K562 (cell line): ENCODE measurements around the gene ARNT2. TPM values are rescaled to one million over a fixed set of nuclear protein-coding genes. Genes with fewer than 3 reads are reported as not detected.

ENCODE experiments used
- ATAC-seq: fragments of 200-7000 bp; cut with Tn5 transposase; 3 replicates; pipeline ENCODE4 v1.9.1; 2020; ENCODE audit warnings: moderate library complexity
- BruUV-seq: library from RNA; stranded (reverse); fragments of 400-500 nt; replicated peaks from 2 replicates; lab custom pipeline; 2021; lab: Mats Ljungman, UMichigan
- CTCF ChIA-PET: fragments of 300-600 bp; formaldehyde crosslinking; extraction: SDS; loops from one replicate; lab custom pipeline; 2021; ENCODE audit warnings: low intra/inter-chr PET ratio; lab: Yijun Ruan, JAX
- POLR2A ChIA-PET: fragments of 300-600, 350-650 bp; sonication (Branson Sonifier 250); formaldehyde crosslinking; extraction: SDS; loops from one replicate; lab custom pipeline; 2021; ENCODE audit warnings: antibody characterized with exemption, inconsistent platforms; lab: Yijun Ruan, JAX
- DNase-seq, 4 experiments: peaks; one replicate each; pipeline versions ENCODE4 v3.0.0 to v3.0.0-alpha.2; 2011 to 2018; ENCODE audit warnings: low spot score in 3 of 4, mixed read lengths in 3 of 4; ENCODE audit errors: extremely low read depth in 1 of 4
- FAIRE-seq: peaks from 2 replicates; lab custom pipeline; 2011; peaks lifted over from hg19 to GRCh38; lab: Jason Lieb, UNC
- H2AFZ ChIP-seq: 2 replicates; pipeline ENCODE4 v1.6.0; 2011; ENCODE audit warnings: low read depth, low read length, control low read depth, inconsistent platforms
- H3K27ac ChIP-seq: fragments of 200-600 bp; 3 replicates; pipeline ENCODE4 v1.8.0; 2011; ENCODE audit warnings: low read depth, mild to moderate bottlenecking, control low read depth, inconsistent platforms, low read length, moderate library complexity, mixed read lengths; ENCODE audit errors: extremely low read depth
- H3K27me3 ChIP-seq, 2 experiments: fragments of 300-600 bp in 1 of 2; 2 replicates in 1 of 2; 3 replicates in 1 of 2; pipeline versions ENCODE4 v1.6.0 to v1.8.0; 2011; ENCODE audit warnings: inconsistent platforms in 2 of 2, low read length in 2 of 2, mild to moderate bottlenecking in 1 of 2, mixed read lengths in 1 of 2, moderate library complexity in 1 of 2; ENCODE audit not compliant: control insufficient read depth in 2 of 2, insufficient read depth in 2 of 2
- H3K36me3 ChIP-seq: fragments of 300-600 bp; 3 replicates; pipeline ENCODE4 v1.8.0; 2011; ENCODE audit warnings: mild to moderate bottlenecking, low read length, inconsistent platforms; ENCODE audit not compliant: control insufficient read depth, insufficient read depth
- H3K4me1 ChIP-seq, 2 experiments: fragments of 200-600 bp in 1 of 2; replicated peaks in 1 of 2; 2 replicates in 1 of 2; 3 replicates in 1 of 2; pipeline versions ENCODE4 v1.5.1 to v1.8.0; 2011; ENCODE audit warnings: inconsistent platforms in 2 of 2, low read length in 2 of 2, mild to moderate bottlenecking in 1 of 2, mixed read lengths in 1 of 2, moderate library complexity in 1 of 2; ENCODE audit not compliant: control insufficient read depth in 2 of 2, insufficient read depth in 2 of 2
- H3K4me2 ChIP-seq: 2 replicates; pipeline ENCODE4 v1.6.1; 2011; ENCODE audit warnings: low read length, control low read depth, inconsistent platforms, mixed read lengths; ENCODE audit not compliant: insufficient read depth
- H3K4me3 ChIP-seq: fragments of 200-600 bp; sonication (generic), shearing (Covaris generic); 2 replicates; pipeline ENCODE4 v1.5.1; 2016; ENCODE audit warnings: control low read depth, inconsistent platforms
- H3K79me2 ChIP-seq: fragments of 200-600 bp; 3 replicates; pipeline ENCODE4 v1.8.0; 2011; ENCODE audit warnings: low read length, inconsistent platforms; ENCODE audit not compliant: control insufficient read depth, insufficient read depth
- H3K9ac ChIP-seq, 2 experiments: 2 replicates each; pipeline versions ENCODE4 v1.6.0 to v1.6.1; 2011; ENCODE audit warnings: low read depth in 2 of 2, low read length in 2 of 2, control low read depth in 1 of 2, inconsistent platforms in 1 of 2, mild to moderate bottlenecking in 1 of 2, mixed read lengths in 1 of 2; ENCODE audit not compliant: insufficient read depth in 1 of 2
- H3K9me1 ChIP-seq: one replicate; pipeline ENCODE4 v1.6.0; 2011; ENCODE audit warnings: inconsistent platforms, mild to moderate bottlenecking, low read length, moderate library complexity; ENCODE audit not compliant: control insufficient read depth, insufficient read depth
- H3K9me3 ChIP-seq: replicated peaks from 2 replicates; pipeline ENCODE4 v1.5.1; 2011; ENCODE audit warnings: low read depth, low read length, inconsistent platforms; ENCODE audit not compliant: control insufficient read depth, insufficient read depth
- H4K20me1 ChIP-seq: replicated peaks from 2 replicates; pipeline ENCODE4 v1.6.1; 2011; ENCODE audit warnings: low read length, inconsistent platforms, mixed read lengths; ENCODE audit not compliant: control insufficient read depth, insufficient read depth
- BRD9 ChIP-seq: fragments of 450-650 bp; IDR thresholded peaks from 2 replicates; pipeline ENCODE4 v1.6.1; 2018; ENCODE audit warnings: low read depth; ENCODE audit not compliant: partially characterized antibody
- CEBPB ChIP-seq: fragments of 450-650 bp; IDR thresholded peaks from 2 replicates; pipeline ENCODE4 v1.6.1; 2016; ENCODE audit warnings: missing genetic modification characterization, missing compliant biosample characterization
- EHMT2 ChIP-seq: fragments of 450-650 bp; IDR thresholded peaks from 2 replicates; pipeline ENCODE4 v1.6.1; 2018; ENCODE audit warnings: antibody characterized with exemption
- FOXA3 ChIP-seq, 2 experiments: fragments of 450-650 bp in 1 of 2; sonication (generic) in 1 of 2; formaldehyde crosslinking; IDR thresholded peaks in 1 of 2; conservative IDR thresholded peaks in 1 of 2; 2 replicates each; pipeline versions ENCODE4 v1.4.0 to v1.8.0; 2020 to 2022; ENCODE audit warnings: mild to moderate bottlenecking in 2 of 2, missing genetic modification reagents in 1 of 2
- KAT2B ChIP-seq: IDR thresholded peaks from one replicate; pipeline ENCODE4 v1.6.1; 2012; ENCODE audit warnings: low read depth, mild to moderate bottlenecking, control low read depth, inconsistent platforms, low read length, moderate library complexity
- NEUROD1 ChIP-seq: fragments of 150-350 bp; IDR thresholded peaks from 2 replicates; pipeline ENCODE4 v1.6.1; 2014; ENCODE audit warnings: borderline replicate concordance, low read length, low read depth; ENCODE audit not compliant: partially characterized antibody
- NR2F6 ChIP-seq: fragments of 450-650 bp; formaldehyde crosslinking; IDR thresholded peaks from 2 replicates; pipeline ENCODE4 v1.4.0; 2020; ENCODE audit warnings: mild to moderate bottlenecking
- PHF20 ChIP-seq: fragments of 450-650 bp; IDR thresholded peaks from 2 replicates; pipeline ENCODE4 v1.6.1; 2018; ENCODE audit not compliant: partially characterized antibody
- RNF219 ChIP-seq: fragments of 250-450 bp; sonication (Bioruptor Pico); IDR thresholded peaks from 2 replicates; pipeline ENCODE4 v1.5.0; 2022; ENCODE audit warnings: mild to moderate bottlenecking
- THRAP3 ChIP-seq: fragments of 450-650 bp; IDR thresholded peaks from 2 replicates; pipeline ENCODE4 v1.6.1; 2016; ENCODE audit warnings: mild to moderate bottlenecking, inconsistent platforms, borderline replicate concordance
- ZBTB8A ChIP-seq: fragments of 450-650 bp; IDR thresholded peaks from 2 replicates; pipeline ENCODE4 v1.6.1; 2018; ENCODE audit warnings: mild to moderate bottlenecking, moderate library complexity; ENCODE audit not compliant: partially characterized antibody
- ZNF197 ChIP-seq: fragments of 200-800 bp; sonication (Bioruptor generic); IDR thresholded peaks from 2 replicates; pipeline ENCODE4 v1.6.1; 2016; ENCODE audit warnings: low read depth, missing genetic modification characterization, missing compliant biosample characterization
- ZNF263 ChIP-seq: sonication (generic); formaldehyde crosslinking; IDR thresholded peaks from 2 replicates; pipeline ENCODE4 v1.8.0; 2022; ENCODE audit warnings: mild to moderate bottlenecking, missing genetic modification reagents, borderline replicate concordance
- ZNF79 ChIP-seq: fragments of 250-450 bp; sonication (Bioruptor Pico); IDR thresholded peaks from 2 replicates; pipeline ENCODE4 v1.4.0; 2020; ENCODE audit warnings: low read depth, mild to moderate bottlenecking, moderate library complexity
- WGBS: fragments of 100-300 bp; shearing (Covaris generic); methylation state at CpG from one replicate; pipeline ENCODE4 v1.1.6; 2016; ENCODE audit warnings: low coverage, mixed read lengths; ENCODE audit not compliant: insufficient coverage; ENCODE audit errors: missing lambda C conversion rate; 5-methylcytosine and 5-hydroxymethylcytosine counted together
- in situ Hi-C: fragments of 300-500 bp; cut with MboI; formaldehyde crosslinking; loops from 4 replicates; pipeline ENCODE4 v1.15.0; 2018; ENCODE audit warnings: inconsistent platforms, mixed read lengths
- intact Hi-C: fragments of 100-400 bp; cut with micrococcal nuclease; formaldehyde crosslinking; loops from 2 replicates; pipeline ENCODE4 v1.14.2; 2022
- polyA plus RNA-seq, 8 experiments: library from polyadenylated mRNA; depleted of rRNA in 4 of 8; stranded (reverse) in 5 of 8; unstranded in 3 of 8; fragments of >200 nt; fragmentation: Nextera tagmentation in 2 of 8; fragmentation: Illumina TruSeq in 1 of 8; extraction: Ambion mirVana in 2 of 8; extraction: Trizol in 1 of 8; gene quantifications; 2 replicates each; pipeline versions ENCODE4 v1.2.1 to v1.2.3, GENCODE V29; 2011 to 2014; ENCODE audit warnings: inconsistent platforms in 1 of 8, missing spikeins in 1 of 8
- total RNA-seq, 7 experiments: library from RNA; depleted of rRNA in 6 of 7; stranded (reverse); fragments of >200 nt in 6 of 7; fragmentation: Illumina TruSeq in 2 of 7; extraction: Trizol in 2 of 7; gene quantifications; 2 replicates each; pipeline versions ENCODE4 v1.2.1 to v1.2.3, GENCODE V29; 2011 to 2021; ENCODE audit warnings: low replicate concordance in 1 of 7
- TF ChIP-seq, protein P1 (sequence below): sonication (generic); formaldehyde crosslinking; IDR thresholded peaks from 2 replicates; pipeline ENCODE4 v1.8.1; 2023; ENCODE audit warnings: mild to moderate bottlenecking, missing genetic modification reagents
- TF ChIP-seq, protein P2 (sequence below): fragments of 450-650 bp; IDR thresholded peaks from 2 replicates; pipeline ENCODE4 v1.6.1; 2016; ENCODE audit warnings: missing biosample characterization, missing genetic modification characterization

ARNT2 gene
- total and polyA plus RNA-seq, 9 of the 15 experiments (the other 6 are each of a cell fraction or from before 2014, with no cell fraction given) = 0.01 TPM; not detected in 8

DNA sequence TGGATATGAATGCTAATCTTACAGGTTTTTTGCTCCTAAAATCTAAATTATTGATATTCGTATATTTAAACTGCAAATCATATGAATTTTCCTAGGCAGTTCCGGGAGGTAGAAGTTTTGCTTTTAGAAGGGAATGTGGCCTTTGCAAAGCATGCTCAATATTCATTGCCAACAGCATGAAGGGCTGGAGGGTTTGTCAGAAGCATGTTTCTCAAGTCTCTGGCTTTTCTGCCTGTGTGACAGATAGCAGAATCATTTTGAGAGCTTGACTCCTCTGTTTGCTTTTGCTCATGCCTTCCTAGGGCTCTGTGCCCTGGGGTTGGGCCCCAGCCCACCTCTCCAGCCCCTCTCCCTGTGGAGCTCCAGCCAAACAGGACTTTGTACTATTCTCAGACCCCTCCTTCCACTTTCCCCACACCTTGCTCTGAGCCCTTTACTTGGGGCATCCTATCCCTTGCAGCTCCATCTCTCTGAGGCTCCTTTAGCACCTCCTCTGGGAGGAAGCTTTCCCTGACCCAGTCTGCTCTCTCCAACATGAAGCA, 91.3 kb downstream of the ARNT2 start:
- Histone ChIP-seq H3K9ac (no peak overlapping the region), H3K4me3 (no peak overlapping the region), H3K79me2 (no peaks in the 10 kb centered on the region), H3K27ac (no peak overlapping the region), H3K4me2 (no peak overlapping the region), H2AFZ (no peak overlapping the region), H3K36me3 (no peaks in the 10 kb centered on the region), H3K4me1 (no peaks in the 10 kb centered on the region), H3K27me3 (0 out of 5 replicates have a peak, but pooled peaks cover 0 to 4% of the 10 kb centered on the region in 2 experiments), H4K20me1 (no peaks in the 10 kb centered on the region), H3K9me1 (no peaks in the 10 kb centered on the region), H3K9me3 (no peaks in the 10 kb centered on the region)
- no peak for FAIRE-seq
- WGBS = 0% methylated on average over 2 of the region's 2 CpGs
- intact Hi-C loops (no loop called here), in situ Hi-C loops (no loop called here)
- ChIA-PET CTCF (no interaction called here), POLR2A (interaction anchor here (0.7 kb wide), 1 partner anchor 9 kb away, joined by 3 read pairs; no protein-coding TSS in a partner anchor)
- ATAC-seq = no peak
- no peak for DNase-seq
- BruUV-seq = no TSS peak
- TF ChIP-seq KAT2B = no peak
- TF ChIP-seq ZNF263 = no peak
- TF ChIP-seq, protein P1, sequence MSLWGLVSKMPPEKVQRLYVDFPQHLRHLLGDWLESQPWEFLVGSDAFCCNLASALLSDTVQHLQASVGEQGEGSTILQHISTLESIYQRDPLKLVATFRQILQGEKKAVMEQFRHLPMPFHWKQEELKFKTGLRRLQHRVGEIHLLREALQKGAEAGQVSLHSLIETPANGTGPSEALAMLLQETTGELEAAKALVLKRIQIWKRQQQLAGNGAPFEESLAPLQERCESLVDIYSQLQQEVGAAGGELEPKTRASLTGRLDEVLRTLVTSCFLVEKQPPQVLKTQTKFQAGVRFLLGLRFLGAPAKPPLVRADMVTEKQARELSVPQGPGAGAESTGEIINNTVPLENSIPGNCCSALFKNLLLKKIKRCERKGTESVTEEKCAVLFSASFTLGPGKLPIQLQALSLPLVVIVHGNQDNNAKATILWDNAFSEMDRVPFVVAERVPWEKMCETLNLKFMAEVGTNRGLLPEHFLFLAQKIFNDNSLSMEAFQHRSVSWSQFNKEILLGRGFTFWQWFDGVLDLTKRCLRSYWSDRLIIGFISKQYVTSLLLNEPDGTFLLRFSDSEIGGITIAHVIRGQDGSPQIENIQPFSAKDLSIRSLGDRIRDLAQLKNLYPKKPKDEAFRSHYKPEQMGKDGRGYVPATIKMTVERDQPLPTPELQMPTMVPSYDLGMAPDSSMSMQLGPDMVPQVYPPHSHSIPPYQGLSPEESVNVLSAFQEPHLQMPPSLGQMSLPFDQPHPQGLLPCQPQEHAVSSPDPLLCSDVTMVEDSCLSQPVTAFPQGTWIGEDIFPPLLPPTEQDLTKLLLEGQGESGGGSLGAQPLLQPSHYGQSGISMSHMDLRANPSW (CRISPR knock-in tag) = no peak
- no peak for TF ChIP-seq NEUROD1
- no peak for TF ChIP-seq FOXA3 (CRISPR knock-in tag; conservative IDR thresholded peaks at IDR 0.05 in 1 of 2, IDR thresholded peaks at IDR 0.05 in 1 of 2)
- TF ChIP-seq, protein P2, sequence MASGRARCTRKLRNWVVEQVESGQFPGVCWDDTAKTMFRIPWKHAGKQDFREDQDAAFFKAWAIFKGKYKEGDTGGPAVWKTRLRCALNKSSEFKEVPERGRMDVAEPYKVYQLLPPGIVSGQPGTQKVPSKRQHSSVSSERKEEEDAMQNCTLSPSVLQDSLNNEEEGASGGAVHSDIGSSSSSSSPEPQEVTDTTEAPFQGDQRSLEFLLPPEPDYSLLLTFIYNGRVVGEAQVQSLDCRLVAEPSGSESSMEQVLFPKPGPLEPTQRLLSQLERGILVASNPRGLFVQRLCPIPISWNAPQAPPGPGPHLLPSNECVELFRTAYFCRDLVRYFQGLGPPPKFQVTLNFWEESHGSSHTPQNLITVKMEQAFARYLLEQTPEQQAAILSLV = no peak
- TF ChIP-seq NR2F6 (CRISPR knock-in tag) = no peak
- TF ChIP-seq CEBPB (tag) = no peak
- no peak for TF ChIP-seq ZNF79 (CRISPR knock-in tag)
- TF ChIP-seq BRD9 = no peak
- no peak for TF ChIP-seq PHF20
- no peak for TF ChIP-seq EHMT2
- TF ChIP-seq ZBTB8A = no peak
- TF ChIP-seq THRAP3 = no peak
- no peak for TF ChIP-seq RNF219 (CRISPR knock-in tag)
- TF ChIP-seq ZNF197 = no peak
